SK-N-MC (cell line): Measurements from ENCODE around the gene UBD.

Experiments
- EZH2 ChIP-seq: fragments of 200-600 bp; sonication (generic); IDR thresholded peaks from one replicate; pipeline ENCODE4 v1.6.1; 2017; ENCODE audit warnings: antibody characterized with exemption
- FOXP2 ChIP-seq: optimal IDR thresholded peaks from 2 replicates; pipeline ENCODE3; 2011; ENCODE audit warnings: mild to moderate bottlenecking, moderate library complexity; ENCODE audit not compliant: insufficient read depth; ENCODE audit errors: extremely low read length, control extremely low read depth
- POLR2AphosphoS5 ChIP-seq: IDR thresholded peaks from 2 replicates; pipeline ENCODE4 v1.6.1; 2012; ENCODE audit warnings: mild to moderate bottlenecking, low read depth, low read length, borderline replicate concordance

DNA sequence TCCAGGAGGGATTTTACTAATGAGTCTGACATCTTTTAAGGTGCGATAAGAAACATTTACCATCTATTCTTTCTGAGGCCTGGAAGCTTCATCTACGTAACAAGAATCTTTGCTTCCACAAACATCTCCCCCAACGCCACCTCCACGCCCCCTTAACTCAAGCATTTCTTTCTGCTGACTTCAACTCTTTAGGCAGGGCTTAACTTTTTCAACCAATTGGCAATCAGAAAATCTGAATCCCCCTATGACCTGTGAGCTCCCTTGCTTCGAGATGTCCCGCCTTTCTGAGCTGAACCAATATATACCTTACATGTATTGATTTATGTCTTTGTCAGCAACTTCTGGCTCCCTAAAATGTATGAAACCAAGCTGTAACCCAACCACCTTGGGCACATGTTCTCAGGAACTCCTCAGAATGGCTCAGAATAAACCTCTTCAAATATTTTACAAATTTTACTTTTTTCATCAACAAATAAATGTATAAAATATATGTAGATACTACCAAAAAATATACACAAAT lies 36.9 kb upstream of the UBD start:
- TF ChIP-seq POLR2AphosphoS5 (no peak), EZH2 (no peak), FOXP2 (no peak)
